ENCODE results near the gene SSTR1. TPM values are rescaled to one million over a fixed set of nuclear protein-coding genes. Genes with fewer than 3 reads are reported as not detected.
A peak's percentile ranks its signal among the peaks of the same experiment; 100 is the strongest.

Gene SSTR1
- total RNA-seq, 2 experiments from 2014 or later, result not detected

GRCh38 chr14:38221077-38221476, 13.4 kb downstream of the SSTR1 start:
- H3K36me3 ChIP-seq (ENCODE audit: insufficient read depth, low read length), result no peaks in the 10 kb centered on the region
- no peak overlapping the region for H3K4me2 ChIP-seq (ENCODE audit: low read length)
- DNase-seq (ENCODE audit: low spot score), result no peak
- no peaks in the 10 kb centered on the region for H3K4me1 ChIP-seq (ENCODE audit: insufficient read depth, low read length, poor library complexity, severe bottlenecking)
- ChIA-PET POLR2A (interaction anchor here (2.0 kb wide), 1 partner anchor 11 kb away, joined by 7 read pairs; no protein-coding TSS in a partner anchor), CTCF (ENCODE audit: unreplicated experiment) (no interaction called here)
- TF ChIP-seq CTCF (conservative IDR thresholded peaks at IDR 0.05; ENCODE audit: low read length) (no peak), EZH2phosphoT487 (IDR thresholded peaks at IDR 0.05; ENCODE audit: borderline replicate concordance, low read depth, low read length) (no peak)
- H3K9me3 ChIP-seq (ENCODE audit: low read length), result no peaks in the 10 kb centered on the region
- no peak overlapping the region for H3K4me3 ChIP-seq (ENCODE audit: low read depth, low read length, poor library complexity, severe bottlenecking)
- no peaks in the 10 kb centered on the region for H3K9me2 ChIP-seq (ENCODE audit: insufficient read depth, low read length)
- H3K79me2 ChIP-seq (ENCODE audit: insufficient read depth, low read depth, low read length), result no peaks in the 10 kb centered on the region
- intact Hi-C loops (cut with micrococcal nuclease; ENCODE audit: unreplicated experiment), result no loop called here
- H2AFZ ChIP-seq (ENCODE audit: low read length), result no peak overlapping the region
- no peak overlapping the region for H3K27ac ChIP-seq (ENCODE audit: low read depth, low read length, poor library complexity, severe bottlenecking)
- BruUV-seq (replicated peaks), result no TSS peak
- H4K20me1 ChIP-seq (ENCODE audit: insufficient read depth, low read length), result no peaks in the 10 kb centered on the region

DNA sequence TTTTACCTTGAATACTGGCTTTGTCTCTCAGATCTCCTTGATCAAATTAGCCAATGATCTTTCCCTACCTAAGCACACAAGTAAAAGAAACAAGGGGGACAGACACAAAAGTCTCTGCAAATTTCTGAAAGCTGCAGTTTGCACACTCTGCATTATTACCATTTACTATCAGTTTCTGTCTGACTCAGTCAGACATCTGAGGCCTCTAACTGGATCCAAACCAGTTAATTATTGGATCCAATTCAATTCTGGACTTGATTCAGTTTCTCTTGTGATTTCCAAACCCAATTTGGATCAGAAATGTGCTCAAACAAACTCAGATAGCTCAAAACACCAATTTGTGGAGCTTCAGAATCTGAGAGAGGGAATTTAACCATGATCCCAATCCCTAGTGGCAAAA, 16.6 kb downstream of the SSTR1 start:
- DNase-seq (ENCODE audit: low spot score), result no peak
- Histone ChIP-seq H4K20me1 (ENCODE audit: insufficient read depth, low read length) (no peaks in the 10 kb centered on the region), H3K36me3 (ENCODE audit: insufficient read depth, low read length) (no peaks in the 10 kb centered on the region; the same call in 1 of the 2 replicates), H3K9me2 (ENCODE audit: insufficient read depth, low read length) (no peaks in the 10 kb centered on the region), H3K79me2 (ENCODE audit: insufficient read depth, low read depth, low read length) (no peaks in the 10 kb centered on the region), H3K4me1 (ENCODE audit: insufficient read depth, low read length, poor library complexity, severe bottlenecking) (no peaks in the 10 kb centered on the region), H2AFZ (ENCODE audit: low read length) (no peak overlapping the region; the same call in 1 of the 2 replicates), H3K9me3 (ENCODE audit: low read length) (no peaks in the 10 kb centered on the region), H3K27ac (ENCODE audit: low read depth, low read length, poor library complexity, severe bottlenecking) (no peak overlapping the region), H3K4me2 (ENCODE audit: low read length) (no peak overlapping the region), H3K4me3 (ENCODE audit: low read depth, low read length, poor library complexity, severe bottlenecking) (no peak overlapping the region)
- intact Hi-C loops (cut with micrococcal nuclease; ENCODE audit: unreplicated experiment), result no loop called here
- BruUV-seq (replicated peaks), result no TSS peak
- TF ChIP-seq EZH2phosphoT487 (IDR thresholded peaks at IDR 0.05; ENCODE audit: borderline replicate concordance, low read depth, low read length), result no peak
- TF ChIP-seq CTCF (conservative IDR thresholded peaks at IDR 0.05; ENCODE audit: low read length), result no peak
- ChIA-PET POLR2A (interaction anchor here (0.7 kb wide), 1 partner anchor 1493 kb away, joined by 3 read pairs; no protein-coding TSS in a partner anchor), CTCF (ENCODE audit: unreplicated experiment) (no interaction called here)

GRCh38 chr14:38225946-38226345, 18.2 kb downstream of the SSTR1 start:
- no peaks in the 10 kb centered on the region; the same call in 1 of the 2 replicates for H3K36me3 ChIP-seq (ENCODE audit: insufficient read depth, low read length)
- peaks cover 3% of the 10 kb centered on the region; the same call in 1 of the 2 replicates for H3K9me3 ChIP-seq (ENCODE audit: low read length)
- H3K79me2 ChIP-seq (ENCODE audit: insufficient read depth, low read depth, low read length), result no peaks in the 10 kb centered on the region
- POLR2A ChIA-PET, result interaction anchor here (0.7 kb wide), 1 partner anchor 67 kb away, joined by 4 read pairs; no protein-coding TSS in a partner anchor
- TF ChIP-seq EZH2phosphoT487 (IDR thresholded peaks at IDR 0.05; ENCODE audit: borderline replicate concordance, low read depth, low read length) (no peak), CTCF (conservative IDR thresholded peaks at IDR 0.05; ENCODE audit: low read length) (no peak)
- H2AFZ ChIP-seq (ENCODE audit: low read length), result peak overlapping the region; percentile 38; the same call in 1 of the 2 replicates
- BruUV-seq (replicated peaks), result no TSS peak
- H3K27ac ChIP-seq (ENCODE audit: low read depth, low read length, poor library complexity, severe bottlenecking), result no peak overlapping the region
- H4K20me1 ChIP-seq (ENCODE audit: insufficient read depth, low read length), result no peaks in the 10 kb centered on the region
- intact Hi-C loops (cut with micrococcal nuclease; ENCODE audit: unreplicated experiment), result no loop called here
- no peaks in the 10 kb centered on the region for H3K4me1 ChIP-seq (ENCODE audit: insufficient read depth, low read length, poor library complexity, severe bottlenecking)
- H3K9me2 ChIP-seq (ENCODE audit: insufficient read depth, low read length), result no peaks in the 10 kb centered on the region
- CTCF ChIA-PET (ENCODE audit: unreplicated experiment), result no interaction called here
- no peak overlapping the region for H3K4me2 ChIP-seq (ENCODE audit: low read length)
- DNase-seq (ENCODE audit: low spot score), result no peak
- no peak overlapping the region for H3K4me3 ChIP-seq (ENCODE audit: low read depth, low read length, poor library complexity, severe bottlenecking)

Data from OCI-LY7 (cell line).